ENCODE results near the gene SLC12A5. TPM values are rescaled to one million over a fixed set of nuclear protein-coding genes. Genes with fewer than 3 reads are reported as not detected.

SLC12A5 gene
- total and polyA plus RNA-seq, 2 of the 4 experiments (the other 2 are of a cell fraction): 2.2 TPM; not detected in 1

- no peak overlapping the region for H3K56ac ChIP-seq (ENCODE audit: extremely low read depth, insufficient read depth, low read length)
- H3K4me1 ChIP-seq (ENCODE audit: control insufficient read depth, insufficient read depth, low read length): no peaks in the 10 kb centered on the region
- no peak overlapping the region for H2AK9ac ChIP-seq (replicated peaks; ENCODE audit: low read depth, low read length, poor library complexity)
- in situ Hi-C loops (cut with MboI; ENCODE audit: low sequenced_read_pairs) (no loop called here), intact Hi-C loops (cut with micrococcal nuclease) (no loop called here), dilution Hi-C loops (cut with HindIII; ENCODE audit: low sequenced_read_pairs, unreplicated experiment) (no loop called here)
- no peaks in the 10 kb centered on the region for H3K79me1 ChIP-seq (ENCODE audit: low read depth in 1 of 2, low read length in 2 of 2)
- TF ChIP-seq RAD21 (IDR thresholded peaks at IDR 0.05; ENCODE audit: low read length) (no peak), RCOR1 (IDR thresholded peaks at IDR 0.05; ENCODE audit: insufficient replicate concordance, low read length) (no peak), NFE2L2 (IDR thresholded peaks at IDR 0.05; ENCODE audit: low read depth, low read length) (no peak), MAZ (IDR thresholded peaks at IDR 0.05; ENCODE audit: borderline replicate concordance, low read depth, low read length) (no peak), RFX5 (IDR thresholded peaks at IDR 0.05; ENCODE audit: low read depth, low read length) (no peak), MAFK (IDR thresholded peaks at IDR 0.05; ENCODE audit: low read depth, low read length) (no peak), MXI1 (IDR thresholded peaks at IDR 0.05; ENCODE audit: borderline replicate concordance, low read depth, low read length) (no peak), BHLHE40 (IDR thresholded peaks at IDR 0.05; ENCODE audit: low read depth, low read length) (no peak), ELK1 (IDR thresholded peaks at IDR 0.05; ENCODE audit: borderline replicate concordance, low read depth, low read length) (no peak), FOS (IDR thresholded peaks at IDR 0.05; ENCODE audit: low read depth, low read length) (no peak)
- TF ChIP-seq, protein P1, sequence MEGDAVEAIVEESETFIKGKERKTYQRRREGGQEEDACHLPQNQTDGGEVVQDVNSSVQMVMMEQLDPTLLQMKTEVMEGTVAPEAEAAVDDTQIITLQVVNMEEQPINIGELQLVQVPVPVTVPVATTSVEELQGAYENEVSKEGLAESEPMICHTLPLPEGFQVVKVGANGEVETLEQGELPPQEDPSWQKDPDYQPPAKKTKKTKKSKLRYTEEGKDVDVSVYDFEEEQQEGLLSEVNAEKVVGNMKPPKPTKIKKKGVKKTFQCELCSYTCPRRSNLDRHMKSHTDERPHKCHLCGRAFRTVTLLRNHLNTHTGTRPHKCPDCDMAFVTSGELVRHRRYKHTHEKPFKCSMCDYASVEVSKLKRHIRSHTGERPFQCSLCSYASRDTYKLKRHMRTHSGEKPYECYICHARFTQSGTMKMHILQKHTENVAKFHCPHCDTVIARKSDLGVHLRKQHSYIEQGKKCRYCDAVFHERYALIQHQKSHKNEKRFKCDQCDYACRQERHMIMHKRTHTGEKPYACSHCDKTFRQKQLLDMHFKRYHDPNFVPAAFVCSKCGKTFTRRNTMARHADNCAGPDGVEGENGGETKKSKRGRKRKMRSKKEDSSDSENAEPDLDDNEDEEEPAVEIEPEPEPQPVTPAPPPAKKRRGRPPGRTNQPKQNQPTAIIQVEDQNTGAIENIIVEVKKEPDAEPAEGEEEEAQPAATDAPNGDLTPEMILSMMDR (conservative IDR thresholded peaks at IDR 0.05; ENCODE audit: low read depth, low read length): no peak
- TF ChIP-seq, protein P2, sequence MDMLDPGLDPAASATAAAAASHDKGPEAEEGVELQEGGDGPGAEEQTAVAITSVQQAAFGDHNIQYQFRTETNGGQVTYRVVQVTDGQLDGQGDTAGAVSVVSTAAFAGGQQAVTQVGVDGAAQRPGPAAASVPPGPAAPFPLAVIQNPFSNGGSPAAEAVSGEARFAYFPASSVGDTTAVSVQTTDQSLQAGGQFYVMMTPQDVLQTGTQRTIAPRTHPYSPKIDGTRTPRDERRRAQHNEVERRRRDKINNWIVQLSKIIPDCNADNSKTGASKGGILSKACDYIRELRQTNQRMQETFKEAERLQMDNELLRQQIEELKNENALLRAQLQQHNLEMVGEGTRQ (IDR thresholded peaks at IDR 0.05; ENCODE audit: low read depth, low read length): no peak
- no peak overlapping the region for H2BK20ac ChIP-seq (ENCODE audit: low read depth, low read length)
- H3K4me2 ChIP-seq (ENCODE audit: low read depth, low read length): no peak overlapping the region
- no peak overlapping the region for H2AK5ac ChIP-seq (ENCODE audit: low read depth, low read length)
- no peak overlapping the region for H3K18ac ChIP-seq (ENCODE audit: low read depth, low read length)
- peaks cover 58% of the 10 kb centered on the region for H3K27me3 ChIP-seq (ENCODE audit: control insufficient read depth, insufficient read depth, low read length)
- H3K9ac ChIP-seq (ENCODE audit: low read depth, low read length): no peak overlapping the region
- H3K4ac ChIP-seq (ENCODE audit: low read depth, low read length): no peak overlapping the region
- ChIA-PET CTCF (interaction anchor here (1.0 kb wide), 1 partner anchor 12 kb away, joined by 4 read pairs; no protein-coding TSS in a partner anchor), POLR2A (ENCODE audit: unreplicated experiment) (no interaction called here)
- H3K4me3 ChIP-seq (ENCODE audit: insufficient read depth, low read depth, low read length): no peak overlapping the region
- H2BK5ac ChIP-seq (ENCODE audit: low read depth, low read length, poor library complexity, severe bottlenecking): no peak overlapping the region
- H2AFZ ChIP-seq (replicated peaks; ENCODE audit: low read length, poor library complexity): no peak overlapping the region
- DNase-seq: no peak
- no peaks in the 10 kb centered on the region for H3K36me3 ChIP-seq (ENCODE audit: control insufficient read depth, insufficient read depth, low read length)
- H3K9me1 ChIP-seq (ENCODE audit: insufficient read depth, low read length): no peaks in the 10 kb centered on the region
- no peaks in the 10 kb centered on the region for H4K20me1 ChIP-seq (ENCODE audit: insufficient read depth, low read length)
- H3K14ac ChIP-seq (replicated peaks; ENCODE audit: low read depth, low read length): no peak overlapping the region
- H3K27ac ChIP-seq (ENCODE audit: insufficient read depth, low read length): no peak overlapping the region
- H4K91ac ChIP-seq (ENCODE audit: insufficient read depth, low read depth, low read length): no peak overlapping the region
- H3K23ac ChIP-seq (ENCODE audit: low read depth, low read length): no peak overlapping the region
- H4K8ac ChIP-seq (ENCODE audit: low read depth in 2 of 2, low read length in 2 of 2): no peak overlapping the region
- no peak for ATAC-seq (ENCODE audit: low read depth)
- BruUV-seq (replicated peaks): no TSS peak
- no CpG with 5 or more reads among the region's 4 CpGs for WGBS, 2 experiments (ENCODE audit: extremely low coverage in 2 of 2, insufficient read length in 1 of 2)
- no peak overlapping the region for H4K5ac ChIP-seq (ENCODE audit: low read depth, low read length)
- no peaks in the 10 kb centered on the region for H3K9me3 ChIP-seq (ENCODE audit: control insufficient read depth, insufficient read depth, low read length)
- no peak overlapping the region for H2BK120ac ChIP-seq (ENCODE audit: low read depth, low read length)
- H2BK15ac ChIP-seq (ENCODE audit: low read depth, low read length): no peak overlapping the region
These were observed 30.3 kb upstream of the SLC12A5 start for GRCh38 chr20:45998761-45999160.
